HepG2 (cell line): ENCODE measurements around the gene TPX2. TPM values are rescaled to one million over a fixed set of nuclear protein-coding genes. Genes with fewer than 3 reads are reported as not detected.

Experiments
- CREM ChIP-seq, 2 experiments: sonication (generic) in 1 of 2; formaldehyde crosslinking in 1 of 2; IDR thresholded peaks; 2 replicates each; pipeline versions ENCODE4 v1.4.0 to v1.6.1; 2016 to 2020; ENCODE audit warnings: antibody characterized with exemption in 1 of 2, mild to moderate bottlenecking in 1 of 2, missing genetic modification reagents in 1 of 2
- HOXA7 ChIP-seq: sonication (generic); formaldehyde crosslinking; IDR thresholded peaks from 2 replicates; pipeline ENCODE4 v1.8.1; 2022; ENCODE audit warnings: mild to moderate bottlenecking, missing genetic modification reagents, moderate library complexity
- ISX ChIP-seq: sonication (generic); formaldehyde crosslinking; conservative IDR thresholded peaks from 2 replicates; pipeline ENCODE4 v1.5.0; 2020; ENCODE audit warnings: missing genetic modification reagents
- KAT7 ChIP-seq: IDR thresholded peaks from 2 replicates; pipeline ENCODE4 v1.6.1; 2018; ENCODE audit warnings: borderline replicate concordance, missing compliant biosample characterization
- KLF15 ChIP-seq: sonication (generic); formaldehyde crosslinking; IDR thresholded peaks from 2 replicates; pipeline ENCODE4 v1.8.1; 2023; ENCODE audit warnings: borderline replicate concordance, mild to moderate bottlenecking, inconsistent platforms, missing genetic modification reagents, mixed read lengths
- MEIS1 ChIP-seq: sonication (generic); formaldehyde crosslinking; IDR thresholded peaks from 2 replicates; pipeline ENCODE4 v1.9.0; 2021; ENCODE audit warnings: mild to moderate bottlenecking, missing genetic modification reagents, moderate library complexity, borderline replicate concordance
- NFATC3 ChIP-seq: sonication (generic); formaldehyde crosslinking; IDR thresholded peaks from 2 replicates; pipeline ENCODE4 v1.5.1; 2020; ENCODE audit warnings: mild to moderate bottlenecking, missing genetic modification reagents
- NKX3-1 ChIP-seq: sonication (generic); formaldehyde crosslinking; IDR thresholded peaks from 2 replicates; pipeline ENCODE4 v1.5.0; 2020; ENCODE audit warnings: missing genetic modification reagents
- SMAD1 ChIP-seq: sonication (generic); formaldehyde crosslinking; IDR thresholded peaks from 2 replicates; pipeline ENCODE4 v1.4.0; 2020; ENCODE audit warnings: missing genetic modification reagents, low read depth, mild to moderate bottlenecking, borderline replicate concordance
- SMARCE1 ChIP-seq: fragments of 450-650 bp; IDR thresholded peaks from 2 replicates; pipeline ENCODE4 v1.6.1; 2017; ENCODE audit warnings: borderline replicate concordance
- SSRP1 ChIP-seq: IDR thresholded peaks from 2 replicates; pipeline ENCODE4 v1.6.1; 2016; ENCODE audit warnings: control low read depth
- ZNF12 ChIP-seq: sonication (generic); formaldehyde crosslinking; IDR thresholded peaks from 2 replicates; pipeline ENCODE4 v1.5.0; 2020; ENCODE audit warnings: missing genetic modification reagents
- ZNF143 ChIP-seq: sonication (generic); formaldehyde crosslinking; IDR thresholded peaks from 2 replicates; pipeline ENCODE4 v1.4.0; 2020; ENCODE audit warnings: missing genetic modification reagents
- ZNF772 ChIP-seq: sonication (generic); formaldehyde crosslinking; IDR thresholded peaks from 2 replicates; pipeline ENCODE4 v1.5.0; 2020; ENCODE audit warnings: mild to moderate bottlenecking, missing genetic modification reagents
- ZNF839 ChIP-seq: sonication (generic); formaldehyde crosslinking; IDR thresholded peaks from 2 replicates; pipeline ENCODE4 v1.4.0; 2020; ENCODE audit warnings: missing genetic modification reagents, mild to moderate bottlenecking, borderline replicate concordance
- ZSCAN25 ChIP-seq: sonication (generic); formaldehyde crosslinking; IDR thresholded peaks from 2 replicates; pipeline ENCODE4 v1.8.0; 2022; ENCODE audit warnings: mild to moderate bottlenecking, missing genetic modification reagents
- polyA plus RNA-seq, 8 experiments: library from polyadenylated mRNA; depleted of rRNA in 3 of 8; stranded (reverse) in 7 of 8; unstranded in 1 of 8; fragments of >200 nt; fragmentation: Illumina TruSeq in 4 of 8; extraction: Trizol in 4 of 8; gene quantifications; 2 replicates each; pipeline versions ENCODE4 v1.2.1 to v1.2.3, GENCODE V29; 2011 to 2016; ENCODE audit warnings: low read depth in 4 of 8, missing spikeins in 1 of 8, mixed read lengths in 1 of 8; ENCODE audit not compliant: insufficient read depth in 1 of 8
- total RNA-seq, 5 experiments: library from RNA; depleted of rRNA; stranded (reverse); fragments of >200 nt; fragmentation: Illumina TruSeq; extraction: Trizol; gene quantifications; 2 replicates each; pipeline ENCODE4 v1.2.3, GENCODE V29; 2016; ENCODE audit warnings: low read depth in 1 of 5
- TF ChIP-seq, protein P1 (sequence below): sonication (generic); formaldehyde crosslinking; IDR thresholded peaks from 2 replicates; pipeline ENCODE4 v1.4.0; 2020; ENCODE audit warnings: mild to moderate bottlenecking, low read depth, missing genetic modification reagents
- TF ChIP-seq, protein P2 (sequence below): sonication (generic); formaldehyde crosslinking; IDR thresholded peaks from 2 replicates; pipeline ENCODE4 v1.5.1; 2020; ENCODE audit warnings: missing genetic modification reagents, mild to moderate bottlenecking, borderline replicate concordance
- TF ChIP-seq, protein P3 (sequence below): sonication (generic); formaldehyde crosslinking; IDR thresholded peaks from 2 replicates; pipeline ENCODE4 v1.4.0; 2020; ENCODE audit warnings: missing genetic modification reagents, borderline replicate concordance
- TF ChIP-seq, protein P4 (sequence below): sonication (generic); formaldehyde crosslinking; IDR thresholded peaks from 2 replicates; pipeline ENCODE4 v1.8.1; 2022; ENCODE audit warnings: mild to moderate bottlenecking, missing genetic modification reagents
- TF ChIP-seq, protein P5 (sequence below): sonication (generic); formaldehyde crosslinking; IDR thresholded peaks from 2 replicates; pipeline ENCODE4 v1.8.0; 2022; ENCODE audit warnings: mild to moderate bottlenecking, missing genetic modification reagents

The TPX2 gene
- total and polyA plus RNA-seq, 2 of the 13 experiments (the other 11 are each of a cell fraction or from before 2014, with no cell fraction given): 34.3 to 124 TPM

DNA sequence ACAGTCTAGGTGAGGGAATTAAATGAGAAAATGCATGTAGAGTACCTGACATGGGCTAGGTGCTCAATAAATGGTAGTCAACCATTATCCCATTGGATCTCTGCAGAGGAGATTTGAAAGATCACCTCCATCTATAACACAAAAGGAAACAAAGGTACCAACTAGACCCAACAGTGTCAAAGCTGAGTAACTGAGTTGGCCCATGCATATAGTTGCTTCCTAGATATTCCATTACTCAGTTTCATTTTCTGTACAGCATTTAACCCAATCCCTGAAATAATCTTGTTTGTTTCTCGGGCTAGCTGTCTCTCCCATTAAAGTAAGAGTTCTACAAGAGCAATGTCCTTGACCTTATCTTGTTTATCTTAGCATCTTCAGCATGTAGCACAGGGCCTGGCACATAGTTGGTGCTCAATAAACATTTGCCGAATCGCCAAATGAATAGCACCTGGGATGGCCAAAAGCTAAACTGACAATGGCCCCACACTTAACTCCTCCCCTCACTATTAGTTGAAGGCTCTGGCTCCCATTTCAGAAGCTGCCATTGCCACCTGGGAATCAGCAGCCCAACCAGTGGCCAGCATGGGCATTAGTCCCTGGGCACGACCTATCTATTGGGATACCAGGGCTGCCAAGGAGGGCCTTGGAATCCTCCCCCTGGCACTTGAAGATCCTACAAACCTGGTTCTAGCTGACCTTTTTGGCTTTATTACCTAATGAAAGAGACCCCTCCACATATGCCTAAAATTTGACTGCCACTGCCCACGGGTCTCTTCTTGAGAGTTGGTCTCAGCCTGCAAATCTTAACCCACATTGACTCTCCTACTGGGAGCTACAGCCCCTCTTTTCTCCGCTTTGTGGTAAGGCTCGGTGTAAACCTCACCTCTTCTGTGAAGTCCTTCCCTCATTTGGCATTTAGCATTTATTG lies 39.0 kb upstream of the TPX2 start (continued):
- TF ChIP-seq SMAD1 (CRISPR knock-in tag): no peak
- TF ChIP-seq ISX (CRISPR knock-in tag): no peak
- TF ChIP-seq HOXA7 (CRISPR knock-in tag): no peak
- no peak for TF ChIP-seq ZNF839 (CRISPR knock-in tag)
- TF ChIP-seq MEIS1 (CRISPR knock-in tag): 0 out of 2 replicates have a peak, but pooled peaks have one; percentile 14
- TF ChIP-seq, protein P1, sequence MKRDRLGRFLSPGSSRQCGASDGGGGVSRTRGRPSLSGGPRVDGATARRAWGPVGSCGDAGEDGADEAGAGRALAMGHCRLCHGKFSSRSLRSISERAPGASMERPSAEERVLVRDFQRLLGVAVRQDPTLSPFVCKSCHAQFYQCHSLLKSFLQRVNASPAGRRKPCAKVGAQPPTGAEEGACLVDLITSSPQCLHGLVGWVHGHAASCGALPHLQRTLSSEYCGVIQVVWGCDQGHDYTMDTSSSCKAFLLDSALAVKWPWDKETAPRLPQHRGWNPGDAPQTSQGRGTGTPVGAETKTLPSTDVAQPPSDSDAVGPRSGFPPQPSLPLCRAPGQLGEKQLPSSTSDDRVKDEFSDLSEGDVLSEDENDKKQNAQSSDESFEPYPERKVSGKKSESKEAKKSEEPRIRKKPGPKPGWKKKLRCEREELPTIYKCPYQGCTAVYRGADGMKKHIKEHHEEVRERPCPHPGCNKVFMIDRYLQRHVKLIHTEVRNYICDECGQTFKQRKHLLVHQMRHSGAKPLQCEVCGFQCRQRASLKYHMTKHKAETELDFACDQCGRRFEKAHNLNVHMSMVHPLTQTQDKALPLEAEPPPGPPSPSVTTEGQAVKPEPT: no peak
- TF ChIP-seq KLF15 (CRISPR knock-in tag): no peak
- TF ChIP-seq, protein P2, sequence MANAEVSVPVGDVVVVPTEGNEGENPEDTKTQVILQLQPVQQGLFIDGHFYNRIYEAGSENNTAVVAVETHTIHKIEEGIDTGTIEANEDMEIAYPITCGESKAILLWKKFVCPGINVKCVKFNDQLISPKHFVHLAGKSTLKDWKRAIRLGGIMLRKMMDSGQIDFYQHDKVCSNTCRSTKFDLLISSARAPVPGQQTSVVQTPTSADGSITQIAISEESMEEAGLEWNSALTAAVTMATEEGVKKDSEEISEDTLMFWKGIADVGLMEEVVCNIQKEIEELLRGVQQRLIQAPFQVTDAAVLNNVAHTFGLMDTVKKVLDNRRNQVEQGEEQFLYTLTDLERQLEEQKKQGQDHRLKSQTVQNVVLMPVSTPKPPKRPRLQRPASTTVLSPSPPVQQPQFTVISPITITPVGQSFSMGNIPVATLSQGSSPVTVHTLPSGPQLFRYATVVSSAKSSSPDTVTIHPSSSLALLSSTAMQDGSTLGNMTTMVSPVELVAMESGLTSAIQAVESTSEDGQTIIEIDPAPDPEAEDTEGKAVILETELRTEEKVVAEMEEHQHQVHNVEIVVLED (CRISPR knock-in tag): 0 out of 2 replicates have a peak, but pooled peaks have one; percentile 4
- no peak for TF ChIP-seq SSRP1 (CRISPR knock-in tag)
- TF ChIP-seq, protein P3, sequence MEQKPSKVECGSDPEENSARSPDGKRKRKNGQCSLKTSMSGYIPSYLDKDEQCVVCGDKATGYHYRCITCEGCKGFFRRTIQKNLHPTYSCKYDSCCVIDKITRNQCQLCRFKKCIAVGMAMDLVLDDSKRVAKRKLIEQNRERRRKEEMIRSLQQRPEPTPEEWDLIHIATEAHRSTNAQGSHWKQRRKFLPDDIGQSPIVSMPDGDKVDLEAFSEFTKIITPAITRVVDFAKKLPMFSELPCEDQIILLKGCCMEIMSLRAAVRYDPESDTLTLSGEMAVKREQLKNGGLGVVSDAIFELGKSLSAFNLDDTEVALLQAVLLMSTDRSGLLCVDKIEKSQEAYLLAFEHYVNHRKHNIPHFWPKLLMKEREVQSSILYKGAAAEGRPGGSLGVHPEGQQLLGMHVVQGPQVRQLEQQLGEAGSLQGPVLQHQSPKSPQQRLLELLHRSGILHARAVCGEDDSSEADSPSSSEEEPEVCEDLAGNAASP (CRISPR knock-in tag): 0 out of 2 replicates have a peak, but pooled peaks have one; percentile 15
- TF ChIP-seq NFATC3 (CRISPR knock-in tag): no peak
- no peak for TF ChIP-seq ZSCAN25 (CRISPR knock-in tag)
- TF ChIP-seq ZNF12 (CRISPR knock-in tag): no peak
- TF ChIP-seq NKX3-1 (CRISPR knock-in tag): peak; percentile 27; the same call in 1 of the 2 replicates
- TF ChIP-seq, protein P4, sequence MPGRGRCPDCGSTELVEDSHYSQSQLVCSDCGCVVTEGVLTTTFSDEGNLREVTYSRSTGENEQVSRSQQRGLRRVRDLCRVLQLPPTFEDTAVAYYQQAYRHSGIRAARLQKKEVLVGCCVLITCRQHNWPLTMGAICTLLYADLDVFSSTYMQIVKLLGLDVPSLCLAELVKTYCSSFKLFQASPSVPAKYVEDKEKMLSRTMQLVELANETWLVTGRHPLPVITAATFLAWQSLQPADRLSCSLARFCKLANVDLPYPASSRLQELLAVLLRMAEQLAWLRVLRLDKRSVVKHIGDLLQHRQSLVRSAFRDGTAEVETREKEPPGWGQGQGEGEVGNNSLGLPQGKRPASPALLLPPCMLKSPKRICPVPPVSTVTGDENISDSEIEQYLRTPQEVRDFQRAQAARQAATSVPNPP (CRISPR knock-in tag): no peak
- no peak for TF ChIP-seq SMARCE1
- TF ChIP-seq, protein P5, sequence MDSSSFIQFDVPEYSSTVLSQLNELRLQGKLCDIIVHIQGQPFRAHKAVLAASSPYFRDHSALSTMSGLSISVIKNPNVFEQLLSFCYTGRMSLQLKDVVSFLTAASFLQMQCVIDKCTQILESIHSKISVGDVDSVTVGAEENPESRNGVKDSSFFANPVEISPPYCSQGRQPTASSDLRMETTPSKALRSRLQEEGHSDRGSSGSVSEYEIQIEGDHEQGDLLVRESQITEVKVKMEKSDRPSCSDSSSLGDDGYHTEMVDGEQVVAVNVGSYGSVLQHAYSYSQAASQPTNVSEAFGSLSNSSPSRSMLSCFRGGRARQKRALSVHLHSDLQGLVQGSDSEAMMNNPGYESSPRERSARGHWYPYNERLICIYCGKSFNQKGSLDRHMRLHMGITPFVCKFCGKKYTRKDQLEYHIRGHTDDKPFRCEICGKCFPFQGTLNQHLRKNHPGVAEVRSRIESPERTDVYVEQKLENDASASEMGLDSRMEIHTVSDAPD (CRISPR knock-in tag): 0 out of 2 replicates have a peak, but pooled peaks have one; percentile 10
- TF ChIP-seq ZNF143 (CRISPR knock-in tag): no peak
- no peak for TF ChIP-seq KAT7
- TF ChIP-seq CREM (IDR thresholded peaks at IDR 0.05): no peak
- no peak for TF ChIP-seq CREM (CRISPR knock-in tag; IDR thresholded peaks at IDR 0.05)
- 0 out of 2 replicates have a peak, but pooled peaks have one; percentile 25 for TF ChIP-seq ZNF772
